Measurements from ENCODE around the gene THSD4.

DNA sequence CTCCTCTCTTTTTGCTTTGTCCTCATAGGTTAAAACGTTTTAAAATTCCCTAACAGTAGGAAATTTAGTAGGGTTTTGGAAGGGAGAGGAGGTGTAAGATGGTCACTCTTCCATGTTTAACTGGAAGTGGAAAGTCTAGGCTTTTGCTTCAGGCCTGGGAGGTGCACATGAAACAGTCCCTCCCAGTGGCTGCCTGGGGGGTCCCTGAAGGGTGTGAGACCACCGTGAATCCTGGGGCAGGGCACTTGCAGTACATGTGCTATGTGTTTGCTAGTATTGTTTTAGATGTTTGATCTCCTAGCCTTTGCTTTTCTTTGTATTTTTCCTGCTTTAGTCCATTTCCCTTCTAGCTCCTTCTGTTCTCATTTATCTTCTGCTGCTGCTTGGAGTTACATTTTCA, 178.5 kb downstream of the THSD4 start:
- TF ChIP-seq, protein P1, sequence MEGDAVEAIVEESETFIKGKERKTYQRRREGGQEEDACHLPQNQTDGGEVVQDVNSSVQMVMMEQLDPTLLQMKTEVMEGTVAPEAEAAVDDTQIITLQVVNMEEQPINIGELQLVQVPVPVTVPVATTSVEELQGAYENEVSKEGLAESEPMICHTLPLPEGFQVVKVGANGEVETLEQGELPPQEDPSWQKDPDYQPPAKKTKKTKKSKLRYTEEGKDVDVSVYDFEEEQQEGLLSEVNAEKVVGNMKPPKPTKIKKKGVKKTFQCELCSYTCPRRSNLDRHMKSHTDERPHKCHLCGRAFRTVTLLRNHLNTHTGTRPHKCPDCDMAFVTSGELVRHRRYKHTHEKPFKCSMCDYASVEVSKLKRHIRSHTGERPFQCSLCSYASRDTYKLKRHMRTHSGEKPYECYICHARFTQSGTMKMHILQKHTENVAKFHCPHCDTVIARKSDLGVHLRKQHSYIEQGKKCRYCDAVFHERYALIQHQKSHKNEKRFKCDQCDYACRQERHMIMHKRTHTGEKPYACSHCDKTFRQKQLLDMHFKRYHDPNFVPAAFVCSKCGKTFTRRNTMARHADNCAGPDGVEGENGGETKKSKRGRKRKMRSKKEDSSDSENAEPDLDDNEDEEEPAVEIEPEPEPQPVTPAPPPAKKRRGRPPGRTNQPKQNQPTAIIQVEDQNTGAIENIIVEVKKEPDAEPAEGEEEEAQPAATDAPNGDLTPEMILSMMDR (conservative IDR thresholded peaks at IDR 0.05 in 1 of 2, IDR thresholded peaks at IDR 0.05 in 1 of 2; ENCODE audit: low read depth in 1 of 2, low read length in 2 of 2), result no peak
- no peak for TF ChIP-seq EZH2 (IDR thresholded peaks at IDR 0.05; ENCODE audit: low read length, missing control alignments)

All from fibroblast of lung (primary cell).